GM12873 (cell line): ENCODE measurements around the gene DFFB.

Experiments used
- TF ChIP-seq, protein P1 (sequence below): IDR thresholded peaks from 2 replicates; pipeline ENCODE4 v1.5.1; 2012; ENCODE audit warnings: low read depth, mild to moderate bottlenecking, moderate library complexity, low read length, control low read depth; ENCODE audit not compliant: insufficient read depth; ENCODE audit errors: missing control alignments

Gene DFFB

DNA sequence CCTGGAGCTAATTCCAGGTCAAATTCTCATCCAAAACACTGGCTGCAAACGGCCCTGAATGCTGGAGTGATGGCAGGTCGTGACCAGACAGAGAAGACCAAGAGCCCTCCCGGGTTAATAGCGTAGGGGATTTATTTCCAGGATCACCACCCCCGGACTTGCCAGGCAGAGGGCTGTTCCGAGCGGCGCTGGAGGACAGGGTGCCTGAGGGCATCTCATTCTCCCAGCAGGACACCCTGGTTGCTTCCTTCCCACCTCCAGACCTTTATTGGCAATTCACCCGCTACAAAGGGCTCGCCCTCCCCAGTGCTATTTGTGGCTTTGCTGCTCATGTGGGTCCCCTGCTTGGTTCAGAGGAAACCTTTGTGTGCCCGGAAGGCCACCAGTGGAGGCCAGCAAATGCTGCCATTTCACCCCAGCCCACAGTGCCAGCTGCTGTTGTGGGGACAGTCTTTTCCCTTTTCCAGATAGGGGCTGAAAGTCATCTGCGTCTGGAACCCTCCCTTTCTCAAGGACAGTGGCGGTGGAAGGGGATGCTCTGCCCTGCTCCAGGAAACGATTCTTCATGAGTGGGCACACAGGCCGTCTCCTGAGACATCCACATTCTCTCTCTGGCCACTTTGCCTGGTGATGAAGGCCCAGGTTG lies 61.8 kb downstream of the DFFB start:
- TF ChIP-seq, protein P1, sequence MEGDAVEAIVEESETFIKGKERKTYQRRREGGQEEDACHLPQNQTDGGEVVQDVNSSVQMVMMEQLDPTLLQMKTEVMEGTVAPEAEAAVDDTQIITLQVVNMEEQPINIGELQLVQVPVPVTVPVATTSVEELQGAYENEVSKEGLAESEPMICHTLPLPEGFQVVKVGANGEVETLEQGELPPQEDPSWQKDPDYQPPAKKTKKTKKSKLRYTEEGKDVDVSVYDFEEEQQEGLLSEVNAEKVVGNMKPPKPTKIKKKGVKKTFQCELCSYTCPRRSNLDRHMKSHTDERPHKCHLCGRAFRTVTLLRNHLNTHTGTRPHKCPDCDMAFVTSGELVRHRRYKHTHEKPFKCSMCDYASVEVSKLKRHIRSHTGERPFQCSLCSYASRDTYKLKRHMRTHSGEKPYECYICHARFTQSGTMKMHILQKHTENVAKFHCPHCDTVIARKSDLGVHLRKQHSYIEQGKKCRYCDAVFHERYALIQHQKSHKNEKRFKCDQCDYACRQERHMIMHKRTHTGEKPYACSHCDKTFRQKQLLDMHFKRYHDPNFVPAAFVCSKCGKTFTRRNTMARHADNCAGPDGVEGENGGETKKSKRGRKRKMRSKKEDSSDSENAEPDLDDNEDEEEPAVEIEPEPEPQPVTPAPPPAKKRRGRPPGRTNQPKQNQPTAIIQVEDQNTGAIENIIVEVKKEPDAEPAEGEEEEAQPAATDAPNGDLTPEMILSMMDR, result no peak

DNA sequence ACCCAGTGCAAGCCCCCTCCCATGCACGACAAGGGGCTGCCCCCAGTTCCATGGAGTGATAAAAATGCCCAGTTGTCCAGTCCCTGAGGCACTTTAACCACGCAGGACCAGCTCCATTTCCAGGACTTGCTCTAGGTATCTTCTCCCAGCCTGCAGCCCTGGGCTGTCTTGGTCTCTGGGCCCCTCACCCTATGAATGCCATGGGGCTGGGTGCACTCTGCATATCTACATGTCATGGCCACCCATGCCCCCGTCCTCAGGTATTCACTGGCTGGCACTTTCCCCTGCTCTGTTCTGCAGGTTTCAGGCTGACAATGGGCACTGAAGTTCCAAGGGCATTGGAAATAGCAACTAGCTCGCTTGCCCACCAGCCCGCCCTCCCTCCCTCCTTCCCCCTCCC lies 62.4 kb downstream of the DFFB start:
- TF ChIP-seq, protein P1, result no peak

DNA sequence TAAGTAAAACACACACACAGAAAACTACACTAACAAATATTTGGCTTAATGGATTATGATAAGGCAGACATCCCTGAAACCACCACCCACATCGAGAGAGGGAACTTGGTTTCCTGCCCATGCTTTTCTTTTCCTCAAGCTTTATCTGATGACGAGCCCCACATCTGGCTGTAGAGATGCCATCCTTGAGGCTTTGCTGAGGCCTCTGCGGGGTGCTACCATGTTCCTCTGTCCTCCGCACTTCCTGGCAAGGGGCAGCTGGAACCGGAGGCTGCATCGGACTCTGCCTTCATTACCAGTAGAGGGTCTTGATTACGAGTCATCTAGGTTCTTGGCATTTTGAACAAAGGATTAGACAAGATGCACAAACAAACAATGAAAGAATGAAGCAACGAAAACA lies 64.5 kb downstream of the DFFB start:
- TF ChIP-seq, protein P1, result no peak

DNA sequence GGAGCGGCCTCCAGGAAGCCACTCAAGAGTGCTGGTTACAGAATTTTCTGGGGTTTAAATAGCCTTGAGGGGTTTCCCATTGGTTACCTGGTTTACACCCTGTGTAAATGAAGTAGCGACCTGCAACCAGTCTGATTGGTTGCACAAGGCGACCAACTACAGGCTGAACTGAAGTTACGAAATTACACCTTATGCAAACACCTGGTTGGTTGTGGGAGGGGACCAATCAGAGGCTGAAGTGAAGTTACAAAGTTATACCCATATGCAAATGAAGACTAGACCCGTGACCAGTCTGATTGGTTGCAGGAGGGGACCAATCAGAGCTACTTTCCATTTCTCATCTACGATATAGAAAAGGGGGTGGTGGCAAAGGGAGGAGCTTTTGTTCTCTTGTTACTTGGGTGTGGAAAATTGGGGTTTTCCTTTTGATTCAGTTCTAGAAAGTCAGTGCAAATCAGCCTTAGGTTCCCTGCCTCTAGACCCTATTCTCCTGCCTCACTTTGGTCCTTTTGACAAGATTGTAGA lies 65.0 kb downstream of the DFFB start:
- TF ChIP-seq, protein P1, result no peak

DNA sequence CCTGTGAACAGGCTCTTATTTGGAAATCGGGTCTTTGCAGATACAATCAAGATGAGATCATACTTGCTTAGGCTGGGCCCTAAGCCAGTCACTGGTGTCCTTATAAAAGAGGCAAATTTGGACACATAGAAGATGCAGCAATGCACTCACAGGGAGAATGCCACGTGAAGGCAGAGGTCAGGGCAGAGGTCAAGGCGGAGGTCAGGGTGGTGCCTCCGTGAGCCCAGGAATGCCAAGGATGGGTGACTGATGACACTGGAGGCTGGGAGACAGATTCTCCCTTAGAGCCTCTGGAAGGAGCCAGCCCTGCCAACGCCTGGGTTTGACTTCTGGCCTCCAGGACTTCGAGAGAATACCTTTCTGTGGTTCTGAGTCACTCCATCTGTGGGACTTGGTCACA lies 65.6 kb downstream of the DFFB start:
- TF ChIP-seq, protein P1, result no peak

DNA sequence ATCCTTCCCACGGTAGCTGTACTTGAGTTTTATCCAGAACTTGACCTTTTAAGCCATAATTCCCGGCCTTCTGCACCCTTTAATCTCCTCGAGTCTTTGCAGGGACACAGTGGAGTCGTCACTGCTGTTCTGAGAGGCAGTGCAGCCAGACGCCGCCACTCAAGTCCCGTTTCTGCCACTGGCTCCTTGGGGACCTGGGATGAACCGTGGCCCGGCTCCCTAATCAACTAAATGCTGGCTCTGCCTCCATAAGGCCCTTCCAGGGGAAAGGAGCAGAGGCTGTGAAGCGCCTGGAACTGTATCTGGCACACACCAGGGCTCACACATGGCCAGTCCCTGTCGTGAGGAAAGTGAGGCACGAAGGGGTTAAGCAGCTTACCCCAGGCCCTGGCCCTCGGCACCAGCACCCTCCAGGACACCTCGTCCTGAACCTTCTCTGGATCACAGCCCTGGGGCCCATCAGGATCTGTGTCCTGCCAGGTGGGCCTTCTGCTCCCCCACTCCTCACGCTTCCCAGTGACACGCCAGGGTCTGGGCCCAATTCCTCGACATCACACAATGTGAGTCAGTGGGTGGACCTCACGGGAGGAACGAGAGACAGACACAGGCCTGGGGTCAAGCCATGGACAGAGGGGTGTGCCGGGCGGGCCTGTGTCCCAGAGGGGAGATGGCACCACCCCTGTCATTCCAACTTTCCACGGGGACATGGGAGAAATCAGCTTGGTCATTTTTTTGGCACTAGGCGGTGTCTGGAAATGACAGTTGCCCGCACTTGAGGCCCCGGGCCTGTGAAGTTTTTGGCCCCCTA lies 66.3 kb downstream of the DFFB start:
- TF ChIP-seq, protein P1, result no peak

DNA sequence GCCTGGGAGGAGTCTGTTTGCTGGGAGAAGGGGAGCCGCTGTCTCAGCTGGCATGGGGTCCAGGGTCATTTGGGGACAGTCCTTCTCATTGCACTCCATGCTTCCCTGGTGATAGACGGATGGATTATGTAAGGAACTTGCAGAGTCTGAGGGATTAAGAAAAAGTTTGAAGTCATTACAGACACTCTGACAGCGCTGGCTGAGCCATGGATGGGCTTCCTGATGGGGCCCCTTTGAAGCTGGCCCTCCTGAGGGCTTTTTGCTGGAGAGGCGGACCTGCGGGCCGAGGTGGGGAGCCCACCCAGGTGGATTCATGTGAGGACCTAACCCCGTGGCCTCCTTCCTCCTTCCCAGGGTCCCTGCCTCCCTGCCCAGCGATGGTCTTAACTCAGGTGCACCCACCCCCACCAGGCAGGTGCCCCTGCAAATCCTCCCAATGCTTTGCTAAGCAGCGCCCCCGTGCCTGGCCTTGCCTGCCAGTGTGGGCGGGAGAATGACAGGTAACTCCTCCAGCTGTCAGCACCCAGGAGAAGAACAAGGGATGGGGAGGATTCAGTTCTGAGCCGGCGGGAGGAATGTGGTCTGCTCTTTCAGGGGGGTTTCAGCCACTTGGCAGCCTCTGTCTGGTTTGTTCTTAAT lies 67.0 kb downstream of the DFFB start:
- TF ChIP-seq, protein P1, result no peak
